IMR-90 (cell line): Measurements from ENCODE around the gene PHEX. TPM values are rescaled to one million over a fixed set of nuclear protein-coding genes. Genes with fewer than 3 reads are reported as not detected.

Experiments
- ATAC-seq: fragments of 200-7000 bp; cut with Tn5 transposase; 2 replicates; pipeline ENCODE4 v1.9.1; 2020; ENCODE audit warnings: low read depth, mild to moderate bottlenecking, moderate library complexity
- BruUV-seq: library from RNA; stranded (reverse); fragments of 400-500 nt; replicated peaks from 2 replicates; lab custom pipeline; 2021; lab: Mats Ljungman, UMichigan
- CTCF ChIA-PET: fragments of 300-600 bp; formaldehyde crosslinking; extraction: SDS; loops from one replicate; lab custom pipeline; 2021; ENCODE audit warnings: antibody characterized with exemption; lab: Yijun Ruan, JAX
- POLR2A ChIA-PET: fragments of 300-600 bp; sonication (Branson Sonifier 250); formaldehyde crosslinking; loops from one replicate; lab custom pipeline; 2022; ENCODE audit warnings: antibody characterized with exemption; ENCODE audit not compliant: unreplicated experiment; lab: Charles Lee
- DNase-seq: peaks from one replicate; pipeline ENCODE4 v3.0.0; 2013
- H2AFZ ChIP-seq: replicated peaks from 2 replicates; pipeline ENCODE3; 2013; ENCODE audit warnings: low read length, mild to moderate bottlenecking; ENCODE audit not compliant: poor library complexity
- H2AK5ac ChIP-seq: 2 replicates; pipeline ENCODE4 v1.6.1; 2013; ENCODE audit warnings: low read depth, low read length, inconsistent platforms
- H2AK9ac ChIP-seq: replicated peaks from 2 replicates; pipeline ENCODE3; 2013; ENCODE audit warnings: mild to moderate bottlenecking, low read depth, low read length, moderate library complexity; ENCODE audit not compliant: poor library complexity
- H2BK120ac ChIP-seq: 2 replicates; pipeline ENCODE4 v1.6.1; 2013; ENCODE audit warnings: low read depth, low read length, inconsistent platforms
- H2BK15ac ChIP-seq: 3 replicates; pipeline ENCODE4 v1.6.1; 2013; ENCODE audit warnings: low read depth, low read length, inconsistent platforms
- H2BK20ac ChIP-seq: 2 replicates; pipeline ENCODE4 v1.6.1; 2013; ENCODE audit warnings: low read depth, mild to moderate bottlenecking, inconsistent platforms, low read length, moderate library complexity
- H2BK5ac ChIP-seq: 2 replicates; pipeline ENCODE4 v1.6.1; 2013; ENCODE audit warnings: mild to moderate bottlenecking, low read depth, low read length, inconsistent platforms; ENCODE audit not compliant: poor library complexity, severe bottlenecking
- H3K14ac ChIP-seq: replicated peaks from 2 replicates; pipeline ENCODE4 v1.6.1; 2013; ENCODE audit warnings: low read depth, low read length, inconsistent platforms
- H3K18ac ChIP-seq: 2 replicates; pipeline ENCODE4 v1.6.1; 2013; ENCODE audit warnings: low read depth, low read length, control low read depth
- H3K23ac ChIP-seq: 2 replicates; pipeline ENCODE4 v1.6.1; 2013; ENCODE audit warnings: low read depth, low read length, inconsistent platforms
- H3K27ac ChIP-seq: 2 replicates; pipeline ENCODE4 v1.5.1; 2013; ENCODE audit warnings: mild to moderate bottlenecking, control low read depth, low read length; ENCODE audit not compliant: insufficient read depth
- H3K27me3 ChIP-seq: 2 replicates; pipeline ENCODE4 v1.6.1; 2013; ENCODE audit warnings: low read length; ENCODE audit not compliant: control insufficient read depth, insufficient read depth
- H3K36me3 ChIP-seq: 2 replicates; pipeline ENCODE4 v1.6.1; 2013; ENCODE audit warnings: low read length, mixed read lengths; ENCODE audit not compliant: control insufficient read depth, insufficient read depth
- H3K4ac ChIP-seq: 2 replicates; pipeline ENCODE4 v1.6.1; 2013; ENCODE audit warnings: low read depth, low read length, inconsistent platforms
- H3K4me1 ChIP-seq: 2 replicates; pipeline ENCODE4 v1.6.1; 2013; ENCODE audit warnings: low read length, mixed read lengths; ENCODE audit not compliant: control insufficient read depth, insufficient read depth
- H3K4me2 ChIP-seq: 2 replicates; pipeline ENCODE4 v1.6.1; 2013; ENCODE audit warnings: low read depth, mild to moderate bottlenecking, control low read depth, low read length, moderate library complexity
- H3K4me3 ChIP-seq: 2 replicates; pipeline ENCODE4 v1.5.1; 2013; ENCODE audit warnings: low read depth, mild to moderate bottlenecking, control low read depth, low read length, moderate library complexity; ENCODE audit not compliant: insufficient read depth
- H3K56ac ChIP-seq: 2 replicates; pipeline ENCODE4 v1.6.1; 2013; ENCODE audit warnings: low read length, inconsistent platforms; ENCODE audit not compliant: insufficient read depth; ENCODE audit errors: extremely low read depth
- H3K79me1 ChIP-seq, 2 experiments: 2 replicates each; pipeline ENCODE4 v1.6.1; 2013; ENCODE audit warnings: low read length in 2 of 2, inconsistent platforms in 1 of 2, low read depth in 1 of 2
- H3K9ac ChIP-seq: 2 replicates; pipeline ENCODE4 v1.6.1; 2013; ENCODE audit warnings: low read depth, low read length, control low read depth
- H3K9me1 ChIP-seq: 2 replicates; pipeline ENCODE4 v1.6.1; 2013; ENCODE audit warnings: low read length, inconsistent platforms; ENCODE audit not compliant: insufficient read depth
- H3K9me3 ChIP-seq: 2 replicates; pipeline ENCODE4 v1.6.1; 2013; ENCODE audit warnings: low read length; ENCODE audit not compliant: control insufficient read depth, insufficient read depth
- H4K20me1 ChIP-seq: 2 replicates; pipeline ENCODE4 v1.6.1; 2013; ENCODE audit warnings: low read length, inconsistent platforms; ENCODE audit not compliant: insufficient read depth
- H4K5ac ChIP-seq: 2 replicates; pipeline ENCODE4 v1.6.1; 2013; ENCODE audit warnings: mild to moderate bottlenecking, low read depth, low read length, control low read depth
- H4K8ac ChIP-seq, 2 experiments: 2 replicates each; pipeline ENCODE4 v1.6.1; 2013; ENCODE audit warnings: low read depth in 2 of 2, low read length in 2 of 2, control low read depth in 1 of 2, inconsistent platforms in 1 of 2
- H4K91ac ChIP-seq: 2 replicates; pipeline ENCODE4 v1.6.1; 2013; ENCODE audit warnings: low read depth, low read length, inconsistent platforms; ENCODE audit not compliant: insufficient read depth
- BHLHE40 ChIP-seq: fragments of 150-350 bp; IDR thresholded peaks from 2 replicates; pipeline ENCODE4 v1.6.1; 2016; ENCODE audit warnings: mild to moderate bottlenecking, low read depth, low read length
- CEBPB ChIP-seq: IDR thresholded peaks from 2 replicates; pipeline ENCODE4 v1.6.1; 2012; ENCODE audit warnings: low read depth, low read length, improper control_type of control experiment
- CHD1 ChIP-seq: IDR thresholded peaks from 2 replicates; pipeline ENCODE4 v1.6.1; 2012; ENCODE audit warnings: low read depth, low read length, improper control_type of control experiment
- ELK1 ChIP-seq: fragments of 150-350 bp; IDR thresholded peaks from 2 replicates; pipeline ENCODE4 v1.6.1; 2016; ENCODE audit warnings: low read depth, mild to moderate bottlenecking, low read length, moderate library complexity, borderline replicate concordance
- FOS ChIP-seq: fragments of 150-350 bp; IDR thresholded peaks from 2 replicates; pipeline ENCODE4 v1.6.1; 2016; ENCODE audit warnings: low read depth, low read length
- MAFK ChIP-seq: IDR thresholded peaks from 2 replicates; pipeline ENCODE4 v1.6.1; 2012; ENCODE audit warnings: low read depth, low read length, improper control_type of control experiment
- MAZ ChIP-seq: IDR thresholded peaks from 2 replicates; pipeline ENCODE4 v1.6.1; 2012; ENCODE audit warnings: low read depth, mild to moderate bottlenecking, low read length, improper control_type of control experiment, moderate library complexity, borderline replicate concordance
- NFE2L2 ChIP-seq: fragments of 150-350 bp; IDR thresholded peaks from 2 replicates; pipeline ENCODE4 v1.6.1; 2016; ENCODE audit warnings: low read depth, mild to moderate bottlenecking, low read length
- POLR2A ChIP-seq: IDR thresholded peaks from 2 replicates; pipeline ENCODE4 v1.6.1; 2012; ENCODE audit warnings: mild to moderate bottlenecking, low read depth, low read length
- RAD21 ChIP-seq: IDR thresholded peaks from 2 replicates; pipeline ENCODE4 v1.6.1; 2012; ENCODE audit warnings: low read length, improper control_type of control experiment
- RCOR1 ChIP-seq: IDR thresholded peaks from 2 replicates; pipeline ENCODE4 v1.6.1; 2012; ENCODE audit warnings: mild to moderate bottlenecking, low read length, improper control_type of control experiment; ENCODE audit not compliant: insufficient replicate concordance
- RFX5 ChIP-seq: IDR thresholded peaks from 2 replicates; pipeline ENCODE4 v1.8.0; 2012; ENCODE audit warnings: low read depth, mild to moderate bottlenecking, low read length, moderate library complexity
- SMC3 ChIP-seq: fragments of 150-350 bp; IDR thresholded peaks from 2 replicates; pipeline ENCODE4 v1.6.1; 2016; ENCODE audit warnings: low read depth, mild to moderate bottlenecking, antibody characterized with exemption, low read length, moderate library complexity
- USF2 ChIP-seq: fragments of 150-350 bp; IDR thresholded peaks from 2 replicates; pipeline ENCODE4 v1.6.1; 2017; ENCODE audit warnings: mild to moderate bottlenecking, antibody characterized with exemption, low read length, low read depth
- WGBS, 2 experiments: methylation state at CpG; one replicate each; pipeline versions ENCODE4 v1.1.5 to v1.1.7; 2013; ENCODE audit warnings: missing lambda C conversion rate in 2 of 2; ENCODE audit not compliant: insufficient read length in 1 of 2; ENCODE audit errors: extremely low coverage in 2 of 2; 5-methylcytosine and 5-hydroxymethylcytosine counted together
- dilution Hi-C: fragments of 300-500 bp; cut with HindIII; formaldehyde crosslinking; loops from one replicate; pipeline ENCODE4 v1.14.3; 2018; ENCODE audit warnings: low sequenced_read_pairs; ENCODE audit not compliant: unreplicated experiment
- in situ Hi-C: fragments of 300-500 bp; cut with MboI; formaldehyde crosslinking; loops from 3 replicates; pipeline ENCODE4 v1.14.3; 2019; ENCODE audit warnings: low sequenced_read_pairs, inconsistent platforms, mixed read lengths
- intact Hi-C: fragments of 100-400 bp; cut with micrococcal nuclease; formaldehyde crosslinking; loops from 2 replicates; pipeline ENCODE4 v1.10.0; 2022
- polyA plus RNA-seq, 3 experiments: library from polyadenylated mRNA; depleted of rRNA; stranded (reverse); fragments of >200 nt; gene quantifications; 2 replicates each; pipeline ENCODE4 v1.2.3, GENCODE V29; 2012; ENCODE audit warnings: low replicate concordance in 1 of 3
- total RNA-seq: library from RNA; depleted of rRNA; stranded (reverse); fragments of >200 nt; gene quantifications from 2 replicates; pipeline ENCODE4 v1.2.3, GENCODE V29; 2012
- TF ChIP-seq, protein P1 (sequence below): conservative IDR thresholded peaks from 2 replicates; pipeline ENCODE4 v1.5.1; 2012; ENCODE audit warnings: mild to moderate bottlenecking, low read depth, low read length, improper control_type of control experiment

The PHEX gene
- total and polyA plus RNA-seq, 2 of the 4 experiments (the other 2 are of a cell fraction) = 0.10 to 0.18 TPM

DNA sequence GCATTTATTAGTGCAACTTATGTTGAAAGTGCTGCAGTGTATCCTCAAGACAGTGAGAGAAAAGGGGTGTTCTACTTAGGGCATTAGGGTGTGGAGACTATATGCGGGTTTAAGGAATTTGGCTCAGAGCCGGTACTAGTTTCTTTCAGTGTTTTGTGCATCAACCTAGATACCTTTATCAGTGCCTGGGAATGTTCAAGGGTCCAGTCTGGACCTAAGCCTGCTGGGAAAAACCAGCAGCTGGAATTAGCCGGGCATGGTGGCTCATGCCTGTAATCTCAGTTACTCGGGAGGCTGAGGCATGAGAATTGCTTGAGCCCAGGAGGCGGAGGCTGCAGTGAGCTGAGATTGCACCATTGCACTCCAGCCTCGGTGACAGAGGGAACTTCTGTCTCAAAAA, 7.4 kb downstream of the PHEX start:
- no peak overlapping the region for H2BK15ac ChIP-seq
- H3K4ac ChIP-seq = no peak overlapping the region
- ATAC-seq = no peak
- CTCF ChIA-PET = no interaction called here
- no peaks in the 10 kb centered on the region for H4K20me1 ChIP-seq
- H3K27me3 ChIP-seq = no peaks in the 10 kb centered on the region
- H3K56ac ChIP-seq = no peak overlapping the region
- no peaks in the 10 kb centered on the region for H3K79me1 ChIP-seq
- H2BK120ac ChIP-seq = no peak overlapping the region
- no peak overlapping the region for H3K4me2 ChIP-seq
- WGBS, 2 experiments = 60% methylated on average over 1 of the region's 6 CpGs; no CpG with 5 or more reads in 1 of the 2 experiments
- H2BK5ac ChIP-seq = no peak overlapping the region
- H3K23ac ChIP-seq = no peak overlapping the region
- H3K27ac ChIP-seq = no peak overlapping the region
- no TSS peak for BruUV-seq
- no peaks in the 10 kb centered on the region for H3K36me3 ChIP-seq
- intact Hi-C loops (no loop called here), in situ Hi-C loops (no loop called here), dilution Hi-C loops (no loop called here)
- H2AK9ac ChIP-seq = no peak overlapping the region
- no peak overlapping the region for H3K9ac ChIP-seq
- POLR2A ChIA-PET = no interaction called here
- no peak overlapping the region for H2AFZ ChIP-seq
- H3K18ac ChIP-seq = no peak overlapping the region
- H3K14ac ChIP-seq = no peak overlapping the region
- no peak overlapping the region for H3K4me3 ChIP-seq
- H4K5ac ChIP-seq = no peak overlapping the region
- no peak overlapping the region for H2AK5ac ChIP-seq
- H4K8ac ChIP-seq = no peak overlapping the region
- TF ChIP-seq POLR2A (no peak), NFE2L2 (no peak), RFX5 (no peak), MAFK (no peak), MAZ (no peak), FOS (no peak), SMC3 (no peak), USF2 (no peak), RAD21 (no peak), RCOR1 (no peak), BHLHE40 (no peak), CHD1 (no peak), CEBPB (no peak), ELK1 (no peak)
- TF ChIP-seq, protein P1, sequence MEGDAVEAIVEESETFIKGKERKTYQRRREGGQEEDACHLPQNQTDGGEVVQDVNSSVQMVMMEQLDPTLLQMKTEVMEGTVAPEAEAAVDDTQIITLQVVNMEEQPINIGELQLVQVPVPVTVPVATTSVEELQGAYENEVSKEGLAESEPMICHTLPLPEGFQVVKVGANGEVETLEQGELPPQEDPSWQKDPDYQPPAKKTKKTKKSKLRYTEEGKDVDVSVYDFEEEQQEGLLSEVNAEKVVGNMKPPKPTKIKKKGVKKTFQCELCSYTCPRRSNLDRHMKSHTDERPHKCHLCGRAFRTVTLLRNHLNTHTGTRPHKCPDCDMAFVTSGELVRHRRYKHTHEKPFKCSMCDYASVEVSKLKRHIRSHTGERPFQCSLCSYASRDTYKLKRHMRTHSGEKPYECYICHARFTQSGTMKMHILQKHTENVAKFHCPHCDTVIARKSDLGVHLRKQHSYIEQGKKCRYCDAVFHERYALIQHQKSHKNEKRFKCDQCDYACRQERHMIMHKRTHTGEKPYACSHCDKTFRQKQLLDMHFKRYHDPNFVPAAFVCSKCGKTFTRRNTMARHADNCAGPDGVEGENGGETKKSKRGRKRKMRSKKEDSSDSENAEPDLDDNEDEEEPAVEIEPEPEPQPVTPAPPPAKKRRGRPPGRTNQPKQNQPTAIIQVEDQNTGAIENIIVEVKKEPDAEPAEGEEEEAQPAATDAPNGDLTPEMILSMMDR = no peak
- H3K9me1 ChIP-seq = no peaks in the 10 kb centered on the region
- DNase-seq = no peak
- no peaks in the 10 kb centered on the region for H3K4me1 ChIP-seq
- no peak overlapping the region for H2BK20ac ChIP-seq
- no peaks in the 10 kb centered on the region for H3K9me3 ChIP-seq
- no peak overlapping the region for H4K91ac ChIP-seq
